Hematopoietic multipotent progenitor cell treated with erythropoietin and hydrocortisone succinate and interleukin-3 and kit ligand, for 15 days (in vitro differentiated cells): ENCODE measurements around the gene MRFAP1L1.
"Not testable (repeated sequence)": the region's sequence is repeated elsewhere in the genome, so short reads cannot be mapped to it uniquely, and the experiment has no call there.

Experiments used
- DNase-seq: peaks from one replicate; pipeline ENCODE4 v3.0.0-alpha.2; 2015; ENCODE audit warnings: low spot score

MRFAP1L1 gene

GRCh38 chr4:6734165-6734786, 24.6 kb upstream of the MRFAP1L1 start:
- DNase-seq = no peak

DNA sequence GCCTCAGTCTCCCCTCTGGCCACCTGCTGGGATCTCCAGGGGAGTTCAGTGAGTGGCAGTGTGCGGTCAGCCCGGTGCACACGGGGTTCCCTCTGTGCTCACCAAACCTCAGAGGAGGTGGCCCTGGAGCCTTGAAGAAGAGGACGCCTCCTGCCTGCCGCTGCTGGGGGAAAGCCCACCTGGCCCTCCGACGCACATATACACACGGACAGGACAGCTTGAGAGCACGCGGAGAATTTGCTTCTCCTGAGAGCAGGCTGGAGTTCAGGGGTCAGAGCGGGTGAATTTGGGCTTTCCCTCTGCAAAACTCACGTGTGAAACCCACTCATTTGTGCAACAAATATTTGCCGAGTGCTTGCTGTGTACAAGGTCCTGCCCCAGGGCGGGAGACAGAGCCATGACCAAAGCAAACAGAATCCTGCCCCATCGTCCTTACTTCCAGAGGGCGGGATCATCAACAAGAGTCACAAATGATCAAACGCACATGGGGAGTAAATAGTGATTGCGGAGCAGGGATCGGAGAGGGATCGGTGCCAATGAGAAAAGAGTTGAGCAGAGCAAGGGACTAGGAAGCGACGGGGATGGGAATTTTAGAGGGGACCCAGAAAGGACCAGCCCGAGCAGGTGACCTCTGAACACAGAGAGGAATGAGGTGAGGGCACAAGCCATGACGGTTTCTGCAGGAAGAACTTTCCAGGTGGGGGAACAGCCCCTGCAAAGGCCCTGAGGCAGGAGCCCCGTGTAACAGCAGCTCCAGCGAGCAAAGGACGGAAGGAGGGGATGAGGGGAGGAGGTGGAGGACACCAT, 23.9 kb upstream of the MRFAP1L1 start:
- peak; percentile 64 for DNase-seq

- DNase-seq = peak; percentile 92
Measured at GRCh38 chr4:6732441-6733357, 23.0 kb upstream of the MRFAP1L1 start.

GRCh38 chr4:6731780-6732179, 22.1 kb upstream of the MRFAP1L1 start:
- DNase-seq = no peak

GRCh38 chr4:6731318-6731675, 21.6 kb upstream of the MRFAP1L1 start:
- DNase-seq = peak; percentile 38

DNA sequence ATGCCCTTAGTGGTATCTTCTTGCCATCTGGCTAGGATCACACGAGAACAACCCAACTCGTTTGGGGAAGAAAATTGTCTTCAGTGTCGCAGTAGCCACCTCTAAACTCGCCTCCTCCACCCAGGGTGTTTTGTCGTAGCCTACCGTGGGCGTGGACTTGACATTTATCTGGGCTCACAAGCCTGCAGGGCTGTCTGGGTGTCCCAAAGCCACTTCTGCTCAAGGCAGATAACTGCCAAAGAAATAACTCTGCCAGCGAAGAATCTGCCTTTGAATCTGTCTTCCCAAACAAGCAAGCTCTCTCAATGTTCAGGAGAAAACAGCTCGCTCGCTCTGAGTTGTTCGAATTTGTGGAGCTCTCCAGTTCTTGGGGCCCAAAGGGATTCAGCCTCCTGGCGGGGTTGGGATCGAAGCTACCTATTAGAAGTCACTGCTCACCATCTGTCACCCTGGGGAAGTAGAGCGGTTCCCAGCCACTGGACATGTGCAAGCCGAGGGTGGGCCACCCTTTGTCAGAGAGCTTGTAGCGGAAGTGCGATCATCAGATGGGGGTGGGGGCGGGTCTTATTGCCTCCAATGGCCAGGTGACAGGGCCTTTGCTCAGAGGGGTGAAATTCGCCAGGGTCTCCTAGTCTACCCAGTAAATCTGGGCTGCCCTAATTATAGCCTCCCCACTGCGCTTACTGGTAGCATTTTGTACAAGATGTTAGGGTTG, 21.1 kb upstream of the MRFAP1L1 start:
- peak; percentile 99 for DNase-seq

DNA sequence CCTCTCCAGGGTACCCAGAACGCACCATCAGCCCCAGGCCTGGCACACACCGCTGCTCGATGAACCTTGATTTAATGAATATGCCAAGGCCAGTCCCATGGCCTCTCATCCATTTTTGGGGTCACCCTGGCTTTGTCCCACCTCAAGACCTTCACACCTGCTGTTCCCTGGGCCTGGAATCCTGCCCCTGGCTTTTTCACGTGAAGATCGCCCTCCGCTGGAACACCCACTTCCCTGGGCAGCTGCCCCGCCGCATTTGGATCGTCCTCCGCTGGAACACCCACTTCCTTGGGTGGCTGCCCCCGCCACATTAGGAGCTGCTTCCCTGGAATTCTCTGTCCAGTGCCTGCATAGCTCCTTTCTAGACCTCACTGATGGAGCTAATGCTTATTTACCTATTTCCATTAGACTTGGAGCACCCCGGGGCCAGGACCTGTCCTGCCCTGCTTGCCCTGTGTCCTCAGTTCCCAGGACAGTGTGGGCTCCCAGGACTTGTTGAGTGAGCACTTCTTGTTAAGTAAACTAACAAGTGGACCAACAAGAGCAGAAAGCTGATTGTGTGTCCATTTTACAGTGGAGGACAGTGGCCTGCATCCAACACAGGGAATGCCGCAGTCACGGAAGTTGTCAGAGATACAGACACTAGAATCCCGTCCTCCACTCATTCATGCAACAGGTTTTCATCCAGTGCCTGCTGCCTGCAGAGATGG, 18.8 kb upstream of the MRFAP1L1 start:
- DNase-seq = no peak

DNA sequence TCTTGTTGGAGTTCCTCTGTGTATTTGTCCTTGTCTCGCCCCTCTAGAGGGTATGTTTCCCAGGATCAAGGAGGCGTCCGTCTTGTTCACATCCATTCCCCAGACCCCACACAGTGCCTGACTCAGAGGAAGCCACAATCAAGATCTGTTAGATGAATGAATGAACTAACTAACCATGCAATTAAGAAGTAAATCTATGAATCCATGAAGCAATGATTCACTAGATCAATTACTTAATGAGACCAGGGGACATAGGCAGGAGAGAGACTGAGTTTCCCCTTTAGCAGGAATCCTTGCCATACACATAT, 18.2 kb upstream of the MRFAP1L1 start:
- DNase-seq = no peak

DNA sequence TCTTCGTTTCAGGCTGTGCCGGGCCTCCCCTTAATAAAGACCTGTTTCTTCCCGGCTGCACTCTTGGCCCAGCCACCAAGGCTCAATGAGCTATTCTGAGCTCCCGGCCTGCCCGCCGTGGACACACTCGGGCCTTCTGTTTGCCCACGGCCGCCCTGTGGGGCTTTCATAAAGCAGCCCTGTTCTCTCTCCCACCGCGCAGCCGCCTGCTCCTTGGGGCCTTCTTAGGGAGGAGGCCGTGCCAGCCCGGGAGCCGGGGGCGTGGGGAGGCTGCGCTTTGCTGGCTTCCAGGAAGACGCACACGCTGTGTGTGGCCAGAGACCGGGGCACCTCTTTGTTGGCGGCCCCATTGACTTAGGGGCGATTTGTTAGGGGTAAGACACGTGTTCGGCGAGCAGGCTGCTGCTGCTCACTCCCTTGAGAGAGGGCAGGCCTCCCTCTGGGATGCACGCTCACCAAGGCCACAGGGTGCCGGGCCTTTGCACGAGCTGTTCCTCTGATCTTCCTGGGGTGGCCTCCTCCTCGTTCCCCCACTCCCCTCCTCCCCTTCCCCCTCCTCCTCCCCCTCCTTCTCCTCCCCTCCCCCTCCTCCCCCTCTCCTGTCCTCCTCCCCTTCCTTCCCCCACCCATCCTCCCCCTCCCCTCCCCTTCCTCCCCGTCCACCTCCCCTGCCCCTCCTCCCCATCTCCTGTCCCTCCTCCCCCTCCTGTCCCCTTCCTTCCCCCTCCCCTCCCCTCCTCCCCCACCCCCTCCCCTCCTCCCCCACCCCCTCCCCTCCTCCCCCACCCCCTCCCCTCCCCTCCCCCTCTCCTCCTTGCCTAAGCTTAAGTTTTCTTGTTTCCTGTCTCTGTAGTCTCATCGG, 17.6 kb upstream of the MRFAP1L1 start:
- no peak for DNase-seq

- DNase-seq = not testable (repeated sequence)
Measured at GRCh38 chr4:6725427-6725961, 15.8 kb upstream of the MRFAP1L1 start.

DNA sequence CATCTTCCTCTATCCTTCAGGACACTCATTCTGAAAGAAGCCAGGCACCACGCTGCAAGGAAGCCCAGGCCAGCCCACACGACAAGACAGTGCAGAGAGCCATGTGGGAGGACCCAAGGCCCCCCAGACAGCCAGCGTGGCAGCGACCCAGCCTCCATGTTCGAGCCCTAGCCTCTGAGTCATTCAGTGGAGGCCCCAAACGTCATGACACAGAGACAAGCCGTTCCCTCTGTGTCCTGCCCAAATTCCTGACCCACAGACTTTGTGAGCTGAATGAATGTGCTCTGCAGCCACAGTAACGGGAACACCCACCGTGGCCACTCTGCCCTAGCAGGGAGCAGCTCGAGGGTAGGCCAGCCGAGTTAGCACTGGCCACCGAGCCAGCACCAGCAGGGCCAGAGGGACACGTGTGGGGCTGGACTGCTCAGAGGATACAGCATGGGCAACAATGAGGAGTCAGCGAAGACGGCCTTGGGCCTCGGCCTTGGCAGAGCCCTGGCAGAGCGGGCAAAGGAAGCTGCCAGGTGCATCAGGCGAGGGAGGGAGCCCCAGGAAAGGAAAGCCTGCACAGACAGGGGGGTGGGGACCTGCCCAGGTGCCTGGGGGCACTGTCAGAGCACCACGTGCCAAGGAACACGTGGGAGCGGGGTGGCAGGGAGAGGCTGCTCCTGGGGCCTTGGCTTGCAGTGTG, 14.9 kb upstream of the MRFAP1L1 start:
- no peak for DNase-seq

- no peak for DNase-seq
Measured at GRCh38 chr4:6723851-6724250, 14.2 kb upstream of the MRFAP1L1 start.

DNA sequence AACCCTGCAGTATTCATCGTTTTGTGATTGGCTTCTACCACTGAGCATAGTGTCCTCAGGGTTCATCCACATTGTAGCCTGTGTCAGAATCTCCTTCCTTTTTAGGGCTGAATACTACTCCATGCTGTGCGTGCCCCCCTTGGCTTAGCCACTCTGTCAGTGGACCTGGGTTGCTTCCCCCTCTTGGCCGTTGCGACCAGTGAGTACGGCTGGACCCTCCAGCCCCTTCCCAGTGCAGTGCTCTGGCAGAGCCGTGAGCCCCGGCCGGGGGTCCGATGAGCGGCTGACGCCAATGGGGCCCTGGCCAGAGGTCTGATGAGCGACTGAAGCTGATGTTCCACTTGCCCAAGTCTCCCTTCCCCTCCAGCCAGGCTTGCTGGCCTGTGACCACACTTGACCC, 13.2 kb upstream of the MRFAP1L1 start:
- DNase-seq = no peak

DNA sequence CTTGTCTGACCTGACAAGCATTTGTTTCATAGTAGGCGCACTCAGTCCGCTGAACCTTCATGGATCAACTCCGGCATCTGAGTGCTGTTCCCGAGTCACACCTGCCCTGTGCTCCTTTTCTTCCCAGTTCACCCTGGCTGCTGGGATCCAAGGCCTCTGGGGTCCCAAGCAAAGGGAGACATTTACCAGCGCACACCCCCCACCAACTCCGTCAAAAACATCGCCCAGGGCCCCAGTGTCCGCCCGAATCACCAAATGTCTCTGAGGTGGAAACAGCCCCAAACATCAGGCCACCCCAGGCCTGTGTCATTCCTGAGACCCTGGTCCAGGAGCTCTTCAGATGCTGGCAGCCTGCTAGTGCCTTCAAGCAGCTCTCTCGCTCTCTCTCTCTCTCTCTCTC, 11.5 kb upstream of the MRFAP1L1 start:
- DNase-seq = no peak

DNA sequence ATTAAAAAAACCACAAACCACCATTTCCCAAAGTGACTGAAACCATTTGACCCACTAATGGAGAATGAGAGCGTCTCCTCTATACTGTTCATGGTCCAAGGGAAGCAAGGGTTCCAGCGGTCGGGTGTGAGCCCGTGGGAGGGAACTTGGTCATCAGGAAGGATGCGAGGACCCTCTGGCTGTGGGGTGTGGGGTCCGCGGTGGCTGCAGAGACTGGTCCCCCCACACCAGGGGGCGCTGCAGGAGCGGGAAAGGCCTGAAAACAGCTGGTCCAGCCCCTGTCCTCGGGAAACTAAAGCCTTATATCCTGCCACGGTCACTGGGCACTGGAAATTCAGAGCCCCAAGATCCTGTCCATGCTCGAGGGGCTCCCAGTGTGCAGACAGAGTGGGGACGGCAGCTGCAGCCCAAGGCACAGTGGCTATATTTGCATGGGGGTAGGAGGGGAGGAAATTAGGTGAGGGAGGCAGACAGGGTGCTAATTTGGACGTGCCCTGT, 10.6 kb upstream of the MRFAP1L1 start:
- peak; percentile 85 for DNase-seq

DNA sequence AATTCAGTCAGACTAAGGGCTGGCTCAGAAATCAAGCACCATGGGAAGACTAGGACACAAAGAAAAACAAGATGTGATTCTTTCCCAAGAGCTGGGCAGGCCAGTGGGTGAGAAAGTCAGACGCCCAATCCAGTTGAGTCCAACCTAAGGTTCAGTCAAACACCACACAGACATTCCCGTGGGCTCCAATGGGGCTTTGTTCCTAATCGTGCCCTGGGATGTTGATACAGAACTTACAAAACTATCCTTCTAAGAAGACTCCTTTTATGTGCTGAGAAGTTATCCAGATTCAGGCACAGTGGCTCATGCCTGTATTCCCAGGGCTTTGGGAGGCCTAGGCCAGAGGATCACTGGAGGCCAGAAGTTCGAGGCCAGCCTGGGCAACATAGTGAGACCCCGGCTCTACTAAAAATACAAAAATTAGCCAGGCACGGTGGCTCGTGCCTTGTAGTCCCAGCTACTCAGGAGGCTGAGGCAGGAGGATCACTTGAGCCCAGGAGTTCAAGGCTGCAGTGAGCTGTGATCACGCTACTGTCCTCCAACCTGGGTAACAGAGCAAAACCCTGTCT, 10.0 kb upstream of the MRFAP1L1 start:
- DNase-seq = no peak

- DNase-seq = no peak
Measured at GRCh38 chr4:6718932-6719610, 9.4 kb upstream of the MRFAP1L1 start.

- no peak for DNase-seq
Measured at GRCh38 chr4:6716958-6717655, 7.4 kb upstream of the MRFAP1L1 start.
